ENCODE data around the gene NCK1.
"Not testable (repeated sequence)": the region's sequence is repeated elsewhere in the genome, so short reads cannot be mapped to it uniquely, and the experiment has no call there.

The NCK1 gene

GRCh38 chr3:136898549-136898948 is 36.5 kb downstream of the NCK1 start:
- Histone ChIP-seq H3F3A (ENCODE audit: insufficient read depth) (peaks cover 55% of the 10 kb centered on the region), H3K27me3 (ENCODE audit: low read length) (no peaks in the 10 kb centered on the region), H2AFZ (ENCODE audit: low read depth, low read length, severe bottlenecking) (no peak overlapping the region), H3K36me3 (ENCODE audit: low read length) (peaks cover 15% of the 10 kb centered on the region), H3K9me3 (ENCODE audit: insufficient read depth, low read length) (peaks cover under 1% of the 10 kb centered on the region; the same call in 1 of the 2 replicates), H3K4me2 (ENCODE audit: low read depth, low read length, poor library complexity, severe bottlenecking) (peak overlapping the region; percentile 74), H3K27ac (ENCODE audit: low read depth, low read length) (peak overlapping the region; percentile 85), H3K79me2 (ENCODE audit: insufficient read depth, low read length) (peaks cover 98% of the 10 kb centered on the region), H3K9ac (ENCODE audit: low read length) (no peak overlapping the region), H3K4me3 (ENCODE audit: insufficient read depth, low read length, poor library complexity, severe bottlenecking) (no peak overlapping the region), H4K20me1 (ENCODE audit: low read depth, low read length) (0 out of 2 replicates have a peak, but pooled peaks cover 3% of the 10 kb centered on the region), H3K9me2 (replicated peaks; ENCODE audit: insufficient read depth, low read length) (no peaks in the 10 kb centered on the region)
- TF ChIP-seq CTCF (IDR thresholded peaks at IDR 0.05; ENCODE audit: insufficient read depth, low read length, poor library complexity, severe bottlenecking) (no peak), EZH2phosphoT487 (conservative IDR thresholded peaks at IDR 0.05; ENCODE audit: low read length) (no peak)

DNA sequence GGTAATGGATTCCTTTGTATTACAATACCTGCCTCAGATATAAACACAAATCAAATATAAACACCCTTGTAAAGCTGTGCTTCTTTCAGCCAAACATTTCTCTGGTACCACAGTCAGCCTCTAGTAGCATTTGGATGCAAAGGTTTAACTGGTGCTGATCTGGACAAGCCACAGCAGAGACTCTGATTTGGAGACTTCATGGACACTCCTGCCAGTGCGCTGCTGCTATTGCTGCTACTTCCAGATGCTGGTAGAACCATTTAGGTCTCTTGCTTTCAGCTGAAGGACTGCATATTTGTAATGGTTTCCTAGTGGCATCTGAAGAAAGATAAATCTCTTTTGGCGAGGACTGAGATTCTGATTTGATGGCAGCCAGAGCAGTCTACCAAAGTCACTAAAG is 36.9 kb downstream of the NCK1 start:
- Histone ChIP-seq H2AFZ (ENCODE audit: low read depth, low read length, severe bottlenecking) (no peak overlapping the region), H3K9me2 (replicated peaks; ENCODE audit: insufficient read depth, low read length) (no peaks in the 10 kb centered on the region), H3F3A (ENCODE audit: insufficient read depth) (peaks cover 55% of the 10 kb centered on the region), H3K79me2 (ENCODE audit: insufficient read depth, low read length) (peaks cover 98% of the 10 kb centered on the region), H3K9me3 (ENCODE audit: insufficient read depth, low read length) (peaks cover 4% of the 10 kb centered on the region; the same call in 1 of the 2 replicates), H3K4me3 (ENCODE audit: insufficient read depth, low read length, poor library complexity, severe bottlenecking) (no peak overlapping the region), H3K36me3 (ENCODE audit: low read length) (peaks cover 15% of the 10 kb centered on the region), H3K9ac (ENCODE audit: low read length) (no peak overlapping the region), H3K27ac (ENCODE audit: low read depth, low read length) (peak overlapping the region; percentile 85), H3K4me2 (ENCODE audit: low read depth, low read length, poor library complexity, severe bottlenecking) (peak overlapping the region; percentile 74), H3K27me3 (ENCODE audit: low read length) (no peaks in the 10 kb centered on the region), H4K20me1 (ENCODE audit: low read depth, low read length) (0 out of 2 replicates have a peak, but pooled peaks cover 3% of the 10 kb centered on the region)
- TF ChIP-seq CTCF (IDR thresholded peaks at IDR 0.05; ENCODE audit: insufficient read depth, low read length, poor library complexity, severe bottlenecking): no peak
- no peak for TF ChIP-seq EZH2phosphoT487 (conservative IDR thresholded peaks at IDR 0.05; ENCODE audit: low read length)

- peaks cover 15% of the 10 kb centered on the region for H3K36me3 ChIP-seq (ENCODE audit: low read length)
- no peaks in the 10 kb centered on the region for H3K9me2 ChIP-seq (replicated peaks; ENCODE audit: insufficient read depth, low read length)
- no peak for TF ChIP-seq EZH2phosphoT487 (conservative IDR thresholded peaks at IDR 0.05; ENCODE audit: low read length)
- TF ChIP-seq CTCF (IDR thresholded peaks at IDR 0.05; ENCODE audit: insufficient read depth, low read length, poor library complexity, severe bottlenecking): no peak
- H3K27me3 ChIP-seq (ENCODE audit: low read length): no peaks in the 10 kb centered on the region
- H3K4me3 ChIP-seq (ENCODE audit: insufficient read depth, low read length, poor library complexity, severe bottlenecking): peak overlapping the region; percentile 18
- H3K4me2 ChIP-seq (ENCODE audit: low read depth, low read length, poor library complexity, severe bottlenecking): peak overlapping the region; percentile 74
- no peak overlapping the region for H2AFZ ChIP-seq (ENCODE audit: low read depth, low read length, severe bottlenecking)
- peaks cover 9% of the 10 kb centered on the region; the same call in 1 of the 2 replicates for H3K9me3 ChIP-seq (ENCODE audit: insufficient read depth, low read length)
- H3K9ac ChIP-seq (ENCODE audit: low read length): peak overlapping the region; percentile 4; the same call in 1 of the 2 replicates
- peaks cover 55% of the 10 kb centered on the region for H3F3A ChIP-seq (ENCODE audit: insufficient read depth)
- peaks cover 98% of the 10 kb centered on the region for H3K79me2 ChIP-seq (ENCODE audit: insufficient read depth, low read length)
- H4K20me1 ChIP-seq (ENCODE audit: low read depth, low read length): 0 out of 2 replicates have a peak, but pooled peaks cover 3% of the 10 kb centered on the region
- H3K27ac ChIP-seq (ENCODE audit: low read depth, low read length): peak overlapping the region; percentile 85
These were observed 37.7 kb downstream of the NCK1 start for GRCh38 chr3:136899622-136900158.

- peak overlapping the region; percentile 85 for H3K27ac ChIP-seq (ENCODE audit: low read depth, low read length)
- peak overlapping the region; percentile 25 for H3K9ac ChIP-seq (ENCODE audit: low read length)
- H3K9me2 ChIP-seq (replicated peaks; ENCODE audit: insufficient read depth, low read length); H3K27me3 ChIP-seq (ENCODE audit: low read length); H3K9me3 ChIP-seq (ENCODE audit: insufficient read depth, low read length); H4K20me1 ChIP-seq (ENCODE audit: low read depth, low read length); H2AFZ ChIP-seq (ENCODE audit: low read depth, low read length, severe bottlenecking): not testable (repeated sequence)
- H3K4me2 ChIP-seq (ENCODE audit: low read depth, low read length, poor library complexity, severe bottlenecking): peak overlapping the region; percentile 74
- peaks cover 54% of the 10 kb centered on the region for H3F3A ChIP-seq (ENCODE audit: insufficient read depth)
- H3K79me2 ChIP-seq (ENCODE audit: insufficient read depth, low read length): peaks cover 98% of the 10 kb centered on the region
- H3K36me3 ChIP-seq (ENCODE audit: low read length): peaks cover 15% of the 10 kb centered on the region
- peak overlapping the region; percentile 32 for H3K4me3 ChIP-seq (ENCODE audit: insufficient read depth, low read length, poor library complexity, severe bottlenecking)
These were observed 38.7 kb downstream of the NCK1 start for GRCh38 chr3:136900694-136901093.
